ENCODE data around the gene KLHL29.

GRCh38 chr2:23504591-23504990, 119.6 kb downstream of the KLHL29 start:
- TF ChIP-seq CTCF (IDR thresholded peaks at IDR 0.05) = no peak
- no peak for TF ChIP-seq POLR2A (IDR thresholded peaks at IDR 0.05)
- no peak for TF ChIP-seq EP300 (IDR thresholded peaks at IDR 0.05)

All from ovary (tissue), 3 donors.